K562 (cell line): ENCODE measurements around the gene RABGAP1L. TPM values are rescaled to one million over a fixed set of nuclear protein-coding genes. Genes with fewer than 3 reads are reported as not detected.

Source experiments
- CBFA2T2 ChIP-seq: fragments of 450-650 bp; conservative IDR thresholded peaks from 2 replicates; pipeline ENCODE4 v1.6.1; 2017; ENCODE audit warnings: mild to moderate bottlenecking
- CREB1 ChIP-seq, 2 experiments: sonication (generic) in 1 of 2; formaldehyde crosslinking in 1 of 2; IDR thresholded peaks; 2 replicates each; pipeline versions ENCODE4 v1.6.1 to v1.8.0; 2012 to 2022; ENCODE audit warnings: inconsistent platforms in 1 of 2, mild to moderate bottlenecking in 1 of 2, missing genetic modification reagents in 1 of 2, moderate library complexity in 1 of 2
- GABPB1 ChIP-seq: sonication (generic); formaldehyde crosslinking; IDR thresholded peaks from 2 replicates; pipeline ENCODE4 v1.8.0; 2022; ENCODE audit warnings: mild to moderate bottlenecking, missing genetic modification reagents
- GATAD2A ChIP-seq: fragments of 450-650 bp; IDR thresholded peaks from 2 replicates; pipeline ENCODE4 v1.6.1; 2017
- NFIC ChIP-seq: fragments of 450-650 bp; IDR thresholded peaks from 2 replicates; pipeline ENCODE4 v1.6.1; 2017; ENCODE audit warnings: mild to moderate bottlenecking, inconsistent platforms
- PCBP2 ChIP-seq: fragments of 200-400 bp; formaldehyde crosslinking; IDR thresholded peaks from 2 replicates; pipeline ENCODE4 v1.6.1; 2018; ENCODE audit warnings: low read length, low read depth, mild to moderate bottlenecking, moderate library complexity; ENCODE audit not compliant: poor library complexity, severe bottlenecking
- PTRF ChIP-seq: fragments of 450-650 bp; IDR thresholded peaks from 2 replicates; pipeline ENCODE4 v1.6.1; 2016; ENCODE audit warnings: mild to moderate bottlenecking, missing genetic modification characterization, missing compliant biosample characterization
- ZNF174 ChIP-seq: fragments of 250-450 bp; sonication (Bioruptor Pico); IDR thresholded peaks from 2 replicates; pipeline ENCODE4 v1.4.0; 2020; ENCODE audit warnings: mild to moderate bottlenecking
- ZNF23 ChIP-seq: fragments of 250-450 bp; sonication (Bioruptor Pico); IDR thresholded peaks from 2 replicates; pipeline ENCODE4 v1.4.0; 2020; ENCODE audit warnings: mild to moderate bottlenecking
- polyA plus RNA-seq, 8 experiments: library from polyadenylated mRNA; depleted of rRNA in 4 of 8; stranded (reverse) in 5 of 8; unstranded in 3 of 8; fragments of >200 nt; fragmentation: Nextera tagmentation in 2 of 8; fragmentation: Illumina TruSeq in 1 of 8; extraction: Ambion mirVana in 2 of 8; extraction: Trizol in 1 of 8; gene quantifications; 2 replicates each; pipeline versions ENCODE4 v1.2.1 to v1.2.3, GENCODE V29; 2011 to 2014; ENCODE audit warnings: inconsistent platforms in 1 of 8, missing spikeins in 1 of 8
- total RNA-seq, 7 experiments: library from RNA; depleted of rRNA in 6 of 7; stranded (reverse); fragments of >200 nt in 6 of 7; fragmentation: Illumina TruSeq in 2 of 7; extraction: Trizol in 2 of 7; gene quantifications; 2 replicates each; pipeline versions ENCODE4 v1.2.1 to v1.2.3, GENCODE V29; 2011 to 2021; ENCODE audit warnings: low replicate concordance in 1 of 7
- TF ChIP-seq, protein P1 (sequence below): fragments of 200-400 bp; formaldehyde crosslinking; IDR thresholded peaks from 2 replicates; pipeline ENCODE4 v1.6.1; 2017; ENCODE audit warnings: mild to moderate bottlenecking, low read depth, low read length, moderate library complexity
- TF ChIP-seq, protein P2 (sequence below): fragments of 250-450 bp; sonication (Bioruptor Pico); IDR thresholded peaks from 2 replicates; pipeline ENCODE4 v1.8.0; 2021; ENCODE audit warnings: moderate library complexity, mild to moderate bottlenecking, inconsistent platforms
- TF ChIP-seq, protein P3 (sequence below): sonication (generic); formaldehyde crosslinking; IDR thresholded peaks from 2 replicates; pipeline ENCODE4 v1.8.0; 2022; ENCODE audit warnings: missing genetic modification reagents, mild to moderate bottlenecking, borderline replicate concordance
- TF ChIP-seq, protein P4 (sequence below): sonication (generic); formaldehyde crosslinking; IDR thresholded peaks from 2 replicates; pipeline ENCODE4 v1.8.1; 2022; ENCODE audit warnings: missing genetic modification reagents

RABGAP1L gene
- total and polyA plus RNA-seq, 9 of the 15 experiments (the other 6 are each of a cell fraction or from before 2014, with no cell fraction given), result 16.5 to 44.9 (median 26.7) TPM

DNA sequence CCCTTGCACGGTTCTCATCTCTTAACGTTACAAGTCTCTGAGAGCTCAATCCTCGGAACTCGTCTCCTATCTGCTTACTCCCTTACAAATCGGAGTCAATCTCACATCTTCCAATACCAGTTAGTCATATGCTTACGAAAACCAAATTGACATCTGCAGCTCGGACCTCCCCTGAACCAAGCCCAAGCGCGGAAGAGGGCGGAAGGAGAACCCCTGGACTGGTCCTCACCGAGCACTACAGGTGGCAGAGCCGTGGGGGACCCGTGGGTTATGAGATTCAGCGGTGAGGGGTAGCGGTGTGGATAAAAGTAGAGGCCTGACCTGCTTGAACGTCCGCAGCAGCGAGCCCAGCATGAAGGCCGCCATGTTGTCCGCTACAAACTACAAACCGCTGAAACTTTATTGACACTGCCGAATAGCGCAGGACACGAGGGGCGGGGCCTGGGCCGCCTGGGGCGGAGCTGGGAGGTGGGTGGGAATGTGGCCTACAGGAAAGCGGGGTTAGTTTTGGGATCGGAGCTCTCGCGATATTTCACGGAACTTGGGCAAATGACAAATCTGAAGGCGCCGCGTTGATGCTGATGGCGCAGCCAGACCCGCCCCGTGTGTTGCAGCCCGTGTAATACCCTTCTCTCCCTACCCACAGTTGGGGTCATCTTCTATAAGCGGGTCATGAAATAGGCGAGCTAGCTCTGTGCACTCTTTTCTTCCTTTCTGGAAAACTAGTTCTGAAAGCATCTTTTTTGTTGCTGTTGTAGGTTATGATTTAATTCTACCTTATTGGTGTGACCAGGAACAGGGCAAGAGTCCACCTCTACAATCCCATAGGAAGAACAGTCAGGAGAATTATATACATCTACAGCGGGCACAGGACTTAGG lies 864.0 kb downstream of the RABGAP1L start, which contains the start of gene MRPS14 (continued):
- TF ChIP-seq, protein P1, sequence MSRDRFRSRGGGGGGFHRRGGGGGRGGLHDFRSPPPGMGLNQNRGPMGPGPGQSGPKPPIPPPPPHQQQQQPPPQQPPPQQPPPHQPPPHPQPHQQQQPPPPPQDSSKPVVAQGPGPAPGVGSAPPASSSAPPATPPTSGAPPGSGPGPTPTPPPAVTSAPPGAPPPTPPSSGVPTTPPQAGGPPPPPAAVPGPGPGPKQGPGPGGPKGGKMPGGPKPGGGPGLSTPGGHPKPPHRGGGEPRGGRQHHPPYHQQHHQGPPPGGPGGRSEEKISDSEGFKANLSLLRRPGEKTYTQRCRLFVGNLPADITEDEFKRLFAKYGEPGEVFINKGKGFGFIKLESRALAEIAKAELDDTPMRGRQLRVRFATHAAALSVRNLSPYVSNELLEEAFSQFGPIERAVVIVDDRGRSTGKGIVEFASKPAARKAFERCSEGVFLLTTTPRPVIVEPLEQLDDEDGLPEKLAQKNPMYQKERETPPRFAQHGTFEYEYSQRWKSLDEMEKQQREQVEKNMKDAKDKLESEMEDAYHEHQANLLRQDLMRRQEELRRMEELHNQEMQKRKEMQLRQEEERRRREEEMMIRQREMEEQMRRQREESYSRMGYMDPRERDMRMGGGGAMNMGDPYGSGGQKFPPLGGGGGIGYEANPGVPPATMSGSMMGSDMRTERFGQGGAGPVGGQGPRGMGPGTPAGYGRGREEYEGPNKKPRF, result no peak
- no peak; the same call in 1 of the 2 replicates for TF ChIP-seq CBFA2T2
- no peak for TF ChIP-seq PTRF (tag)
- no peak for TF ChIP-seq PCBP2
- peak; percentile 96 for TF ChIP-seq CREB1 (IDR thresholded peaks at IDR 0.05)
- TF ChIP-seq CREB1 (CRISPR knock-in tag; IDR thresholded peaks at IDR 0.05), result peak; percentile 90
- no peak; the same call in 1 of the 2 replicates for TF ChIP-seq NFIC
- TF ChIP-seq, protein P2, sequence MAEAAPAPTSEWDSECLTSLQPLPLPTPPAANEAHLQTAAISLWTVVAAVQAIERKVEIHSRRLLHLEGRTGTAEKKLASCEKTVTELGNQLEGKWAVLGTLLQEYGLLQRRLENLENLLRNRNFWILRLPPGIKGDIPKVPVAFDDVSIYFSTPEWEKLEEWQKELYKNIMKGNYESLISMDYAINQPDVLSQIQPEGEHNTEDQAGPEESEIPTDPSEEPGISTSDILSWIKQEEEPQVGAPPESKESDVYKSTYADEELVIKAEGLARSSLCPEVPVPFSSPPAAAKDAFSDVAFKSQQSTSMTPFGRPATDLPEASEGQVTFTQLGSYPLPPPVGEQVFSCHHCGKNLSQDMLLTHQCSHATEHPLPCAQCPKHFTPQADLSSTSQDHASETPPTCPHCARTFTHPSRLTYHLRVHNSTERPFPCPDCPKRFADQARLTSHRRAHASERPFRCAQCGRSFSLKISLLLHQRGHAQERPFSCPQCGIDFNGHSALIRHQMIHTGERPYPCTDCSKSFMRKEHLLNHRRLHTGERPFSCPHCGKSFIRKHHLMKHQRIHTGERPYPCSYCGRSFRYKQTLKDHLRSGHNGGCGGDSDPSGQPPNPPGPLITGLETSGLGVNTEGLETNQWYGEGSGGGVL (CRISPR knock-in tag), result no peak
- TF ChIP-seq ZNF174 (CRISPR knock-in tag), result no peak
- no peak for TF ChIP-seq ZNF23 (CRISPR knock-in tag)
- TF ChIP-seq GABPB1 (CRISPR knock-in tag), result peak; percentile 85
- TF ChIP-seq, protein P3, sequence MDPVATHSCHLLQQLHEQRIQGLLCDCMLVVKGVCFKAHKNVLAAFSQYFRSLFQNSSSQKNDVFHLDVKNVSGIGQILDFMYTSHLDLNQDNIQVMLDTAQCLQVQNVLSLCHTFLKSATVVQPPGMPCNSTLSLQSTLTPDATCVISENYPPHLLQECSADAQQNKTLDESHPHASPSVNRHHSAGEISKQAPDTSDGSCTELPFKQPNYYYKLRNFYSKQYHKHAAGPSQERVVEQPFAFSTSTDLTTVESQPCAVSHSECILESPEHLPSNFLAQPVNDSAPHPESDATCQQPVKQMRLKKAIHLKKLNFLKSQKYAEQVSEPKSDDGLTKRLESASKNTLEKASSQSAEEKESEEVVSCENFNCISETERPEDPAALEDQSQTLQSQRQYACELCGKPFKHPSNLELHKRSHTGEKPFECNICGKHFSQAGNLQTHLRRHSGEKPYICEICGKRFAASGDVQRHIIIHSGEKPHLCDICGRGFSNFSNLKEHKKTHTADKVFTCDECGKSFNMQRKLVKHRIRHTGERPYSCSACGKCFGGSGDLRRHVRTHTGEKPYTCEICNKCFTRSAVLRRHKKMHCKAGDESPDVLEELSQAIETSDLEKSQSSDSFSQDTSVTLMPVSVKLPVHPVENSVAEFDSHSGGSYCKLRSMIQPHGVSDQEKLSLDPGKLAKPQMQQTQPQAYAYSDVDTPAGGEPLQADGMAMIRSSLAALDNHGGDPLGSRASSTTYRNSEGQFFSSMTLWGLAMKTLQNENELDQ (CRISPR knock-in tag), result no peak
- TF ChIP-seq GATAD2A, result no peak
- TF ChIP-seq, protein P4, sequence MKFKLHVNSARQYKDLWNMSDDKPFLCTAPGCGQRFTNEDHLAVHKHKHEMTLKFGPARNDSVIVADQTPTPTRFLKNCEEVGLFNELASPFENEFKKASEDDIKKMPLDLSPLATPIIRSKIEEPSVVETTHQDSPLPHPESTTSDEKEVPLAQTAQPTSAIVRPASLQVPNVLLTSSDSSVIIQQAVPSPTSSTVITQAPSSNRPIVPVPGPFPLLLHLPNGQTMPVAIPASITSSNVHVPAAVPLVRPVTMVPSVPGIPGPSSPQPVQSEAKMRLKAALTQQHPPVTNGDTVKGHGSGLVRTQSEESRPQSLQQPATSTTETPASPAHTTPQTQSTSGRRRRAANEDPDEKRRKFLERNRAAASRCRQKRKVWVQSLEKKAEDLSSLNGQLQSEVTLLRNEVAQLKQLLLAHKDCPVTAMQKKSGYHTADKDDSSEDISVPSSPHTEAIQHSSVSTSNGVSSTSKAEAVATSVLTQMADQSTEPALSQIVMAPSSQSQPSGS (CRISPR knock-in tag), result no peak
